Amniotic epithelial cell (primary cell): Measurements from ENCODE around the gene HMCN1.
"Not testable (repeated sequence)": the region's sequence is repeated elsewhere in the genome, so short reads cannot be mapped to it uniquely, and the experiment has no call there.

Source experiments
- DNase-seq: peaks from one replicate; pipeline ENCODE4 v3.0.0-alpha.2; 2010; ENCODE audit warnings: low read depth

HMCN1 gene

GRCh38 chr1:186202776-186203175 lies 468.6 kb downstream of the HMCN1 start:
- DNase-seq = no peak

GRCh38 chr1:186206048-186206570 lies 471.9 kb downstream of the HMCN1 start:
- no peak for DNase-seq

- DNase-seq = no peak
Observed at GRCh38 chr1:186207391-186208085, 473.3 kb downstream of the HMCN1 start.

GRCh38 chr1:186208405-186209129 lies 474.4 kb downstream of the HMCN1 start:
- DNase-seq = peak; percentile 41

GRCh38 chr1:186210258-186210657 lies 476.1 kb downstream of the HMCN1 start:
- DNase-seq = no peak

- DNase-seq = not testable (repeated sequence)
Observed at GRCh38 chr1:186211583-186211982, 477.4 kb downstream of the HMCN1 start.

- DNase-seq = peak; percentile 96
Observed at GRCh38 chr1:186212568-186213224, 478.5 kb downstream of the HMCN1 start.

- DNase-seq = no peak
Observed at GRCh38 chr1:186213225-186213607, 479.0 kb downstream of the HMCN1 start.

GRCh38 chr1:186214791-186215190 lies 480.6 kb downstream of the HMCN1 start:
- DNase-seq = no peak

GRCh38 chr1:186215636-186216035 lies 481.4 kb downstream of the HMCN1 start:
- no peak for DNase-seq

GRCh38 chr1:186218654-186219352 lies 484.6 kb downstream of the HMCN1 start:
- DNase-seq = no peak

- DNase-seq = no peak
Observed at GRCh38 chr1:186220067-186220466, 485.9 kb downstream of the HMCN1 start.

- no peak for DNase-seq
Observed at GRCh38 chr1:186220911-186221310, 486.7 kb downstream of the HMCN1 start.

- DNase-seq = peak; percentile 63
Observed at GRCh38 chr1:186225096-186225495, 490.9 kb downstream of the HMCN1 start.

GRCh38 chr1:186228749-186229148 lies 494.6 kb downstream of the HMCN1 start:
- no peak for DNase-seq

GRCh38 chr1:186231861-186232436 lies 497.8 kb downstream of the HMCN1 start:
- no peak for DNase-seq

GRCh38 chr1:186234976-186235686 lies 500.9 kb downstream of the HMCN1 start:
- DNase-seq = no peak

GRCh38 chr1:186235696-186236095 lies 501.5 kb downstream of the HMCN1 start:
- no peak for DNase-seq

GRCh38 chr1:186236921-186237320 lies 502.7 kb downstream of the HMCN1 start:
- DNase-seq = peak; percentile 95

- no peak for DNase-seq
Observed at GRCh38 chr1:186239171-186239570, 505.0 kb downstream of the HMCN1 start.

GRCh38 chr1:186240436-186240835 lies 506.2 kb downstream of the HMCN1 start:
- no peak for DNase-seq
